Measurements from ENCODE around the gene LIMS2.

Gene LIMS2

GRCh38 chr2:127644066-127645025, 31.0 kb downstream of the LIMS2 start:
- peak; percentile 35 for DNase-seq

GRCh38 chr2:127643439-127644065, 31.8 kb downstream of the LIMS2 start:
- DNase-seq: no peak

DNA sequence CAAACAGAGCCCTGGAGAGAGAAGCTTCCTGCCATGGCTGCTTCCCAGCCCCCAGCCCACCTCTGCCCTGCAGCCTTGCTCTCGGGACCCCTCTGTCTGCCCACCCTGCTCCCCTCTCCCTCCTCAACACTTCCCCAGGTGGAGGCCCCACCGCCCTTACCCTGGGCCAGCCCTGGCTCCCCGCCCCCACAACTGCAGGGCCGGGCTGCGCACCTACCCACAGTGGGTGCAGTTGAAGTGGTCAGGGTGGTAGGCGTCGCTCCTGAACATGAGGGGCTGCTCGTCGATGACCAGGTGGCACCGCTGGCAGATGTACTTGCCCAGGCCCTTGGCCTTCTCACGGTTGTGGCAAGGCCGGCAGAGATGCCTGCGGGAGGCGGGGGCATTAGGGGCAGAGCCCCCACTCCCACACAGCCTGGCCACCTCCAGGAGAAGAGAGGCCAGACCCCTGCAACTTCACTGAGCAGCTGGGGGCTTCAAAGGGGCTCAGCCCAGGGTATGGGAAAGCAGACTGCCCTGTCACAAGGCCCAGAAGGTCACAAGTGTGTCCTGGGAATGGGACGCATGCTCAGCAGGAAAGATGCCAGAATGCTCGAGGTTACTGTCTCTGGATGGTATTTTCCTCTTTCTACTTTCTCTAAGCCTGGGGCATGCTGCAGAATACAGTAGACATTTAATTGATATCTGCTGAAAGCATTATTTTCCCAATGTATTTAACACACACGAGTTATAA, 32.5 kb downstream of the LIMS2 start:
- DNase-seq: no peak

DNA sequence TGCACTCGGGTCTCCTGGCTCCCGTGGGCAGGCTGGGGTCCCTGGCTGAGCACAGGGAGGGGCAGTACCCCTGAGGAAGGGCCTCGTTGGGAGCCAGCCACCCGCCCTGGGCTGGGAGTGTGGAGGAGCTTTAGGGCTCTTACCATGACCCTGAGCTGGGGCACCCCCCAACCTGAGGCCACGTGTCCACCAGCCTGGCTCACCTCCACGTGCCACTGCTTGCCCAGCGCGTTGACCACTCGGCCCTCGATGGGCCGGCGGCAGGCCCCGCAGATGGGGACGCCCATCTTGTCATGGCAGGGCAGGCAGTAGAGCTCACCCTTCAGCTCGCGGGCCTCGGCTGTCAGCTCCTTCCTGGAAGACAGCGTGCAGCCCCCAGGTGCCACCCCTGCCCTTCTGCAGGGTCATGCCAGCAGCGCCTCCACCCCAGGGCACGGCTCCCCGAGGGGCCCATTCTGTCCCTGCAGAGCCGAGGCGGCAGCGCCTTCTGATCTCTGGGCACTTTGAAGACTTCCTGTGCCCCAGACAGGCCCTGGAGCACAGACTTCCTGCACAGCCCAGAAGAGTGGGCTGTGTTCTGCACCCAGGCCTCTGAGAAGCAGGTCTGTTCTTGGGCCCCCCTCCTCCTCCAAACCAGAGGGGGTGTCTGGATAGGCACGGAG, 33.4 kb downstream of the LIMS2 start:
- peak; percentile 44 for DNase-seq

DNA sequence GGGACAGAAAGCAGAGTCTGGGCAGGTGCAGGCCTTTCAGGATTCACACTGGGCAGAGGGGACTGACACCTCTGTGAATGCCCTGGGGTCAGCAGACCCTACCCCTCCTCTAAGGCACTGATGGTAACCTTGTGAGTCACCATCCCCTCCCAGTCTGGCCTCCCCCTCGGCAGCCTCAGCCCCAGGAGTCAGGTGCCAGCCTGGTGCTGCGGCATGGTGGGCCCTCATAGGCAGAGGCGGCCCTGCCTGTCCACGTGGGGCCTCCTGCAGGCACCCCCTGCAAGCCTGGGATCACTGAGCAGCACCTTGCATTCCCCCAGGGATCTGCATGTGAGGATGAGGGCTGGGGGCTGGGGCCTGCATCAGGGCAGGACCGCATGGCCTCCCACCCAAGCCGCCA, 34.2 kb downstream of the LIMS2 start:
- DNase-seq: no peak

GRCh38 chr2:127640082-127641072, 35.0 kb downstream of the LIMS2 start:
- peak; percentile 64 for DNase-seq

DNA sequence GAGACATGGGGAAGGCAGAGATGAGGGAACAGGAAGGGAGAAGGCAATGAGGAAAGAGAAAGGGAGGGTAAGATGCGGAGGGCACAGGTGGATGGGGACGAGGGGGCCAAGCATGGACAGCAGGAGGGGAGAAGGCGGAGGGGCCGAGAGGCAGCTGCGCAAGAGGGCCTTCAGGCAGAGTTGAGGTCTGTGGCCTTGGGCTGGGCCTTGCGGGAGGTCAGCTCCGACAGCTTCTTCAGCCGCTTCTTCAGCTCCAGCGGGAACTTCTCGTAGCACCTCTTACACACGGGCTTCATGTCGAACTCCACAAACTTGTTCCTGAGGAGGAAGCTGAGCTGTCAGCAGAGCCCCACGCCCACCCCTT, 36.2 kb downstream of the LIMS2 start:
- no peak for DNase-seq

- DNase-seq: no peak
These were observed 36.8 kb downstream of the LIMS2 start for GRCh38 chr2:127638361-127639110.

GRCh38 chr2:127637725-127638252, 37.5 kb downstream of the LIMS2 start:
- no peak for DNase-seq

- no peak for DNase-seq
These were observed 38.1 kb downstream of the LIMS2 start for GRCh38 chr2:127637236-127637630.

GRCh38 chr2:127636248-127637235, 38.8 kb downstream of the LIMS2 start:
- DNase-seq: no peak

DNA sequence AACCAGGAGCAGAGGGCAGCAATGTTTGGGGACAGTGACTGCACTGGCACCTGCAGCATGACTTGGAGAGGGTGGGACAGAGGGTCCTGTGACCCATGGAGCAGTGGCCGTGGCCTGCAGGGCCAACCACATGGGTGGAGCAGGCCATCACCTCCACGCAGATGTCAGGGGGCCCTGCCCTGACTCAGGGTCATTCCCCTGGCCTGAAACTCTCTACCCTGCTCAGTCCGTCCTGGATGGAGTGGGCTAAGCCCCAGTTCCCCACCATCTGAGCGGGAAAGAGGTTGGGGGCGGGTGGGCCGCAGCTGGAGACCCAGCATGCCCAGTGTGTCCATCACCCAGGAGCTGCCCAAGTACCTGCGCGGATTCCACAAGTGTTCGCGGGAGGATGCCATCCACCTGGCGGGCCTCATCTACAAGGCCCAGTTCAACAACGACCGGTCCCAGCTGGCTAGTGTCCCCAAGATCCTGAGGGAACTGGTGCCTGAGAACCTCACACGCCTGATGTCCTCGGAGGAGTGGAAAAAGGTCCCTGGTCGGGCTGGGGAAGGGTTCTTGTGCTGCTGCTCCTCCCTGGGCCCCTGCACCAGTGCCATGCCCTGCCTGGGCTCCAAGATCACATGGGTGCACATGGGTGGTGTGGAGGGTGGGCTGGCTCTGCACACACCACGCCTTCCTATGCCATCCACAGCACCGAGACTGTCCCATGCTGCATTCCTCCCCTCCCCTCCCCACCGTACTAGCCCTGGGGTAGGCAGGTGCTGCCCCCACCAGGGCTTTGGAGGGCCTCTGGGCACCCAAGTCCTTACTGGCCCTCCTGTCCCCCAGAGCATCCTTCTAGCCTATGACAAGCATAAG, 39.7 kb downstream of the LIMS2 start:
- DNase-seq: no peak

DNA sequence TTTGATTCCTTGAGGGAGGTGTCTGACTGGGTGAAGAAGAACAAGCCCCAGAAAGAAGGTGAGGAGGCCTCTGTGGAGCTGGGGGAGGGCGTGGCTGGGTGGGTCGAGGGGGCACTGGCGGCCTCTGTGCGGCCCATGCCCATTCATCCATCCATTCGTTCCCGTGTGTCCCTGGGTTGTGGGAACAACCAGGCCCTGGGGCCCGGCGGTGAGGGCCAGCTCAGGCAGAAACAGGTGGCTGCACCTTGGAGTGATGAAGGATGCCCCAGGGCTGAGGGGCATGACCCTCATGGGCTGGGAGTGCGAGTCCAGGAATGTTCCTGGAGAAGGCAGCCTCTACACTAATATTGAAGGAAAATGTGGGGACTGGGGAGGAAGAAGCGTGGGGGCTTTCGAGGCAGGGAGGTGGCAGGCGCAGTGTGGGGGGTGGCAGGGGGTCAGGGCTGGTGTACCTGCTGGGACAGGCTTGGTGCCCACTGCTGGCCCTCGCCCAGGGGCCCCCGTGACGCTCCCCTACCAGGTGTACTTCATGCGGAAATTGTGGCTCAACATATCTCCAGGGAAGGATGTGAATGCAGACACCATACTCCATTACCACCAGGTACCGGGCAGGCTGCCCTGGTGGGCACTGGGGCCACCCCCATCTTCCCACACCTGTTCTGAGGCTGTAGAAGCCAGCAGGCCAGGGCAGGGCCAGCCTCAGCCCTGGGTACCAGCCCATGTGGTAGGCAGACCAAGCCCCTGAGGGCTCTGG, 40.5 kb downstream of the LIMS2 start:
- no peak for DNase-seq

DNA sequence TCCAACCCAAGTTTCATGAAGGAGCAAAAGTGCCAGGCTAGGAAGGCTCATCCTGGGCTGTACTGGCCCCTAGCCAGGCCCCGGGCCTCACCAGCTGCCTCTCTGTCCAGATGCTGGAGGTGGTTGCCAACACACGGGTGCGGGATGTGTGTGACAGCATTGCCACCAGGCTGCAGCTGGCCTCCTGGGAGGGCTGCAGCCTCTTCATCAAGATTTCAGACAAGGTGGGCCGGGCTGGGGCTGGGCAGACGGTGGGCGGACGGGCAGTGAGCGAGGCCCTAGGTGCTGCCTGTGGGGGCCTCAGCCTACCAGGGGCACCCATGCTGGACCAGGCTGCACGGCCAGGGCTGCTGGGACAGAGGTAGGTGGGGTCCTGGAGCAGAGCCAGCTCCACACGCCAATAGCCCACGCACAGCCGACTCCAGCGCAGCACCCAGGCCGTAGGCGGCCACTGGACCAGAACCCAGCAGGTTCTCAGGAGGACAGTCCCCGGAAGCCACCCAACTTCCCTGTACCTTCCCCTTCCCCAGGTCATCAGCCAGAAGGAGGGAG, 41.2 kb downstream of the LIMS2 start:
- DNase-seq: no peak

GRCh38 chr2:127633556-127634065, 41.7 kb downstream of the LIMS2 start:
- no peak for DNase-seq

- DNase-seq: no peak
These were observed 42.5 kb downstream of the LIMS2 start for GRCh38 chr2:127632592-127633489.

Measured in stimulated activated CD8-positive, alpha-beta memory T cell treated with anti-CD3 and anti-CD28 coated beads, Interleukin-4, amount 100 ng/mL, for 48 hours (primary cell).